GM12878 (cell line): ENCODE data around the gene DUSP8. TPM values are rescaled to one million over a fixed set of nuclear protein-coding genes. Genes with fewer than 3 reads are reported as not detected.

ENCODE experiments used
- ATAC-seq: fragments of 200-7000 bp; cut with Tn5 transposase; 3 replicates; pipeline ENCODE4 v1.9.1; 2020; ENCODE audit warnings: mild to moderate bottlenecking, moderate library complexity
- BruUV-seq: library from RNA; stranded (reverse); fragments of 400-500 nt; replicated peaks from 2 replicates; lab custom pipeline; 2021; lab: Mats Ljungman, UMichigan
- CTCF ChIA-PET: fragments of 300-600 bp; sonication (Branson Sonifier 250); formaldehyde crosslinking; extraction: SDS; loops from one replicate; lab custom pipeline; 2021; ENCODE audit warnings: inconsistent platforms; lab: Yijun Ruan, JAX
- POLR2A ChIA-PET: fragments of 350-600 bp; formaldehyde crosslinking; extraction: SDS; loops from one replicate; lab custom pipeline; 2021; ENCODE audit warnings: inconsistent platforms; lab: Charles Lee
- RAD21 ChIA-PET: fragments of 300-600 bp; sonication (Branson Sonifier 250); formaldehyde crosslinking; loops from one replicate; lab custom pipeline; 2023; ENCODE audit warnings: antibody characterized with exemption; ENCODE audit not compliant: unreplicated experiment; lab: Charles Lee
- SMC1A ChIA-PET: fragments of 300-600 bp; sonication (Branson Sonifier 250); formaldehyde crosslinking; loops from one replicate; lab custom pipeline; 2023; ENCODE audit not compliant: unreplicated experiment, uncharacterized antibody; lab: Charles Lee
- DNase-seq: peaks from one replicate; pipeline ENCODE4 v3.0.0-alpha.2; 2011; ENCODE audit warnings: low read depth, low spot score
- FAIRE-seq: peaks from 3 replicates; lab custom pipeline; 2011; peaks lifted over from hg19 to GRCh38; lab: Jason Lieb, UNC
- H2AFZ ChIP-seq: 2 replicates; pipeline ENCODE4 v1.6.0; 2011; ENCODE audit warnings: low read depth, low read length, control low read depth; ENCODE audit not compliant: control insufficient read depth
- H3K27ac ChIP-seq: 2 replicates; pipeline ENCODE4 v1.5.1; 2011; ENCODE audit warnings: control low read depth; ENCODE audit not compliant: control insufficient read depth, insufficient read depth
- H3K27me3 ChIP-seq, 2 experiments: replicated peaks in 1 of 2; 2 replicates each; pipeline versions ENCODE4 v1.6.0 to v1.6.1; 2011; ENCODE audit warnings: low read length in 1 of 2; ENCODE audit not compliant: control insufficient read depth in 2 of 2, insufficient read depth in 2 of 2
- H3K36me3 ChIP-seq, 2 experiments: 2 replicates each; pipeline ENCODE4 v1.5.1; 2011; ENCODE audit warnings: low read length in 1 of 2; ENCODE audit not compliant: control insufficient read depth in 2 of 2, insufficient read depth in 2 of 2
- H3K4me1 ChIP-seq: 2 replicates; pipeline ENCODE4 v1.6.1; 2011; ENCODE audit warnings: mild to moderate bottlenecking, low read length, moderate library complexity, mixed read lengths; ENCODE audit not compliant: control insufficient read depth, insufficient read depth
- H3K4me2 ChIP-seq: 2 replicates; pipeline ENCODE4 v1.6.0; 2011; ENCODE audit warnings: control low read depth; ENCODE audit not compliant: control insufficient read depth, insufficient read depth
- H3K4me3 ChIP-seq: fragments of 200-600 bp; sonication (generic); 2 replicates; pipeline ENCODE4 v1.5.1; 2016
- H3K79me2 ChIP-seq: 2 replicates; pipeline ENCODE4 v1.6.0; 2011; ENCODE audit warnings: low read length; ENCODE audit not compliant: control insufficient read depth, insufficient read depth
- H3K9ac ChIP-seq: 2 replicates; pipeline ENCODE4 v1.8.0; 2011; ENCODE audit warnings: low read length, control low read depth, mixed read lengths; ENCODE audit not compliant: control insufficient read depth, insufficient read depth
- H3K9me3 ChIP-seq: replicated peaks from 3 replicates; pipeline ENCODE4 v1.5.1; 2011; ENCODE audit warnings: mild to moderate bottlenecking, low read length; ENCODE audit not compliant: control insufficient read depth, insufficient read depth
- H4K20me1 ChIP-seq: 2 replicates; pipeline ENCODE4 v1.6.0; 2011; ENCODE audit not compliant: control insufficient read depth, insufficient read depth
- KDM1A ChIP-seq: fragments of 200-600 bp; sonication (generic); IDR thresholded peaks from 2 replicates; pipeline ENCODE4 v1.6.1; 2016; ENCODE audit warnings: borderline replicate concordance
- KLF5 ChIP-seq: fragments of 450-650 bp; IDR thresholded peaks from 2 replicates; pipeline ENCODE4 v1.6.1; 2014; ENCODE audit warnings: mild to moderate bottlenecking; ENCODE audit not compliant: partially characterized antibody
- NFYB ChIP-seq: IDR thresholded peaks from 2 replicates; pipeline ENCODE4 v1.6.1; 2011; ENCODE audit warnings: low read depth, mild to moderate bottlenecking, low read length, improper control_type of control experiment, moderate library complexity; ENCODE audit not compliant: insufficient read depth
- SMARCA5 ChIP-seq: fragments of 450-650 bp; IDR thresholded peaks from 2 replicates; pipeline ENCODE4 v1.6.1; 2017; ENCODE audit warnings: mild to moderate bottlenecking
- SPI1 ChIP-seq: IDR thresholded peaks from 2 replicates; pipeline ENCODE4 v1.6.1; 2011; ENCODE audit warnings: low read depth, mild to moderate bottlenecking, low read length, moderate library complexity, borderline replicate concordance; ENCODE audit not compliant: insufficient read depth
- WGBS: methylation state at CpG from one replicate; pipeline ENCODE4 v1.1.6; 2016; ENCODE audit warnings: low lambda C conversion rate; ENCODE audit not compliant: insufficient replicate concordance, insufficient coverage; ENCODE audit errors: missing lambda C conversion rate; 5-methylcytosine and 5-hydroxymethylcytosine counted together
- in situ Hi-C: fragments of 300-500 bp; cut with MboI; formaldehyde crosslinking; loops from 9 replicates; pipeline ENCODE4 v1.14.3; 2018; ENCODE audit warnings: mixed read lengths
- intact Hi-C: fragments of 100-400 bp; cut with micrococcal nuclease; formaldehyde crosslinking; loops from one replicate; pipeline ENCODE4 v1.14.2; 2022; ENCODE audit not compliant: unreplicated experiment
- polyA plus RNA-seq, 11 experiments: library from polyadenylated mRNA; depleted of rRNA in 4 of 11; unstranded in 6 of 11; stranded (reverse) in 5 of 11; fragments of >200 nt; fragmentation: Nextera tagmentation in 4 of 11; fragmentation: Illumina TruSeq in 1 of 11; extraction: Ambion mirVana in 4 of 11; extraction: Trizol in 1 of 11; gene quantifications; 1 replicate in 1 of 11; 2 replicates in 10 of 11; pipeline versions ENCODE4 v1.2.1 to v1.2.3, GENCODE V29; 2011 to 2016; ENCODE audit warnings: inconsistent platforms in 2 of 11, missing spikeins in 2 of 11, low read depth in 1 of 11
- total RNA-seq, 4 experiments: library from RNA; depleted of rRNA in 3 of 4; stranded (reverse); fragments of >200 nt in 3 of 4; fragmentation: Illumina TruSeq in 1 of 4; extraction: Trizol in 1 of 4; gene quantifications; 2 replicates each; pipeline versions ENCODE4 v1.2.1 to v1.2.3, GENCODE V29; 2013 to 2021
- TF ChIP-seq, protein P1 (sequence below): fragments of 150-350 bp; IDR thresholded peaks from 2 replicates; pipeline ENCODE4 v1.6.1; 2016; ENCODE audit warnings: low read depth, low read length

Gene DUSP8
- total and polyA plus RNA-seq, 10 of the 15 experiments (the other 5 are each of a cell fraction or from before 2014, with no cell fraction given) = 0.04 to 1.7 (median 0.26) TPM; not detected in 6

DNA sequence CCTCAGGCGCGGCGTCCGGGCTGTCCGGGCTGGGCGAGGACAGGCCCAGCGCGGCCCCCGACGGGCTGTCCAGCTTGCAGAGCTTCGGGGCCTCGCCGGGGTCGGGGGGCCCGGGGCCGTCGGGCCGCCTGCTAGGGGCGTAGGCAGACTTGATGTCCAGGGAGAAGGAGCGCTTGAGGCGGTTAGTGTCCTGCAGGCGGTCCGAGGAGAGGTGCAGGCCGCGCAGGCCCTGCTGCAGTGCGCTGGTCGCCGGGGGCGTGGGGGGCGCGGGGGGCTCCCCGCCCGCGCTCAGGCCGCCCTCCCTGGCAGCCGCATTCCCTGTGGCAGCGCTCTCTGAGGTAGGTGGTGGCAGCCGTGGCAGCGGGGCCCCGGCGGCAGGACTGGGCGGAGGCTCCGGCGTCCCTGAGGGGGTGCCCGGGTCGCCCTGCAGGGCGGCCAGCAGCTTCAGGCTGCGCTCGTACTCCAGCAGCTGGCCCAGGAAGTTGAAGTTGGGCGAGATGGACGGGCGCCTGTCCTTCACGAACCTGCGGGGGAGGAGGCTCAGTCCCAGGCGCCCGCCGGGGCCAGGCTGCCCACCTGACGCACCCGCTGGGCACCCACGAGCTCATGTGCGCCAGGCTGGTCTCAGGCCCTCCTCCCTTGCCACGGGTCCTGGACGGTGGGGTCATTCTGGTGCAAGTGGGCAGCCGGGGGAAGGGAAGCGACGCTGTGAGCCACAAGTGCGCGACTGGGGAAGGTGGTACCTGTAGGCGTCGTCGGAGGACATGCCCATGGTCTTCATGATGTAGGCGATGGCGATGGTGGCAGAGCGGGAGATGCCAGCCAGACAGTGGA, 14.8 kb downstream of the DUSP8 start:
- Histone ChIP-seq H3K4me1 (no peaks in the 10 kb centered on the region), H2AFZ (no peak overlapping the region), H3K9me3 (no peaks in the 10 kb centered on the region), H3K4me2 (no peak overlapping the region), H3K79me2 (no peaks in the 10 kb centered on the region), H4K20me1 (no peaks in the 10 kb centered on the region), H3K9ac (no peak overlapping the region), H3K36me3 (no peaks in the 10 kb centered on the region), H3K27me3 (no peaks in the 10 kb centered on the region), H3K27ac (no peak overlapping the region), H3K4me3 (no peak overlapping the region)
- no peak for DNase-seq
- CTCF ChIA-PET = no interaction called here
- WGBS = 74% methylated on average over 23 of the region's 74 CpGs
- no TSS peak for BruUV-seq
- ATAC-seq = no peak
- in situ Hi-C loops (no loop called here), intact Hi-C loops (no loop called here)
- RAD21 ChIA-PET = no interaction called here
- SMC1A ChIA-PET = no interaction called here
- TF ChIP-seq, protein P1, sequence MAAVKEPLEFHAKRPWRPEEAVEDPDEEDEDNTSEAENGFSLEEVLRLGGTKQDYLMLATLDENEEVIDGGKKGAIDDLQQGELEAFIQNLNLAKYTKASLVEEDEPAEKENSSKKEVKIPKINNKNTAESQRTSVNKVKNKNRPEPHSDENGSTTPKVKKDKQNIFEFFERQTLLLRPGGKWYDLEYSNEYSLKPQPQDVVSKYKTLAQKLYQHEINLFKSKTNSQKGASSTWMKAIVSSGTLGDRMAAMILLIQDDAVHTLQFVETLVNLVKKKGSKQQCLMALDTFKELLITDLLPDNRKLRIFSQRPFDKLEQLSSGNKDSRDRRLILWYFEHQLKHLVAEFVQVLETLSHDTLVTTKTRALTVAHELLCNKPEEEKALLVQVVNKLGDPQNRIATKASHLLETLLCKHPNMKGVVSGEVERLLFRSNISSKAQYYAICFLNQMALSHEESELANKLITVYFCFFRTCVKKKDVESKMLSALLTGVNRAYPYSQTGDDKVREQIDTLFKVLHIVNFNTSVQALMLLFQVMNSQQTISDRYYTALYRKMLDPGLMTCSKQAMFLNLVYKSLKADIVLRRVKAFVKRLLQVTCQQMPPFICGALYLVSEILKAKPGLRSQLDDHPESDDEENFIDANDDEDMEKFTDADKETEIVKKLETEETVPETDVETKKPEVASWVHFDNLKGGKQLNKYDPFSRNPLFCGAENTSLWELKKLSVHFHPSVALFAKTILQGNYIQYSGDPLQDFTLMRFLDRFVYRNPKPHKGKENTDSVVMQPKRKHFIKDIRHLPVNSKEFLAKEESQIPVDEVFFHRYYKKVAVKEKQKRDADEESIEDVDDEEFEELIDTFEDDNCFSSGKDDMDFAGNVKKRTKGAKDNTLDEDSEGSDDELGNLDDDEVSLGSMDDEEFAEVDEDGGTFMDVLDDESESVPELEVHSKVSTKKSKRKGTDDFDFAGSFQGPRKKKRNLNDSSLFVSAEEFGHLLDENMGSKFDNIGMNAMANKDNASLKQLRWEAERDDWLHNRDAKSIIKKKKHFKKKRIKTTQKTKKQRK = no peak
- TF ChIP-seq SMARCA5 (no peak), NFYB (no peak), KLF5 (no peak), KDM1A (no peak), SPI1 (no peak)
- POLR2A ChIA-PET = no interaction called here
- no peak for FAIRE-seq
